Activated T-helper 1 cell treated with anti-CD3 and anti-CD28 coated beads, Interleukin-2, amount 50 U/mL, for 16 hours (primary cell): Measurements from ENCODE around the gene SDCCAG8.

ENCODE experiments used
- DNase-seq, 2 donors: peaks; one replicate each; pipeline ENCODE4 v3.0.0-alpha.2; 2020; ENCODE audit warnings: low read depth in 1 of 2, low spot score in 1 of 2

Gene SDCCAG8

GRCh38 chr1:243388276-243388675, 132.4 kb downstream of the SDCCAG8 start:
- DNase-seq = no peak

DNA sequence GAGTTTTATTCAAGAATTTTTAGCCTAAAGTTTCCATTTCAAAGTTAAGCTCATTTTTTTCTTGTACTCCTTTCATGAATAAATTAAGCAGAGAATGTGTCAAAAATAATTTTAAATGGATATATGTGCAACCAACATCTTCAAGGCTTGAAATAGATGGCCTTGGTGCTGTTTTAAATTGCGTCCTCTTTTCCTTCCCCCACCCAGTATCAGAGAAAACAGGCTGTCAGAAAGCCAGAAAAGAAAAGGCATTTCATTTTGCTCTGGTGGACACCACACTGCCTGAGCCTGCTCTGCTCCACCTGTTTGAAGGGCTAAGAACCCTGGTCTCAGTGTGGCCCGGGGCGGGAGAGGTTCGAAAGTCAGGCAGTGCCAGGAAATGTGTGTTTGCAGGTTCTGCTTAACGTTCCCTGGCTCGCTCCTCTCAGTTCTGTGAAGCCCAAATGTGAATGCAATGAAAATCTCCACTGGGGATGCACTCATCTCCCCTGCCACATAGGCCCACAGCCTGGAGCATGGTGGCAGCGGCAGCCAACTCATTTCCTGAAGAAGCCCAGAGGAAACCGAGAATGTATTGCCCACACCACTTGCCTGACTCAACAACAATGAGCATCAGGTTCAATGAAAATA, 134.4 kb downstream of the SDCCAG8 start:
- no peak for DNase-seq

- DNase-seq = no peak
Observed at GRCh38 chr1:243391355-243391754, 135.5 kb downstream of the SDCCAG8 start.

DNA sequence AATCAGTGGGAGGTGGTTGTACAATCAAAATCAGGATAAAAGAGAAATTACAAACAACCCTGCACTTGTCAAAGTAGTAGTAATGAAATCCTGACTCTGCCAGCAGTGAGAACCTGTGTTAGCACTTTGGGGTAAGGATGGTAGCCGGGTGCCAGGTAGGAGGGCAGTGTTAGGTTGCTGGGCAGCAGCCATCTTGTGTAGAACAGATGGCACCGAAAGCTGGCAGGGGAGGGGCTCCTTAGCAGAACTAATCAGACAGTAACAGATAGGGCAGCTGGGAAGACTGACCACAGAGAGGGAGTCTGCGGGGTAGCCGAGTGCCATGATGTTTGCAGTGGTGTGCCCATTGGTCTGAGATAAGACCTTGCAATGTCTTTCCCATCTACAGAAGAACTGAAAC, 137.3 kb downstream of the SDCCAG8 start:
- no peak for DNase-seq

DNA sequence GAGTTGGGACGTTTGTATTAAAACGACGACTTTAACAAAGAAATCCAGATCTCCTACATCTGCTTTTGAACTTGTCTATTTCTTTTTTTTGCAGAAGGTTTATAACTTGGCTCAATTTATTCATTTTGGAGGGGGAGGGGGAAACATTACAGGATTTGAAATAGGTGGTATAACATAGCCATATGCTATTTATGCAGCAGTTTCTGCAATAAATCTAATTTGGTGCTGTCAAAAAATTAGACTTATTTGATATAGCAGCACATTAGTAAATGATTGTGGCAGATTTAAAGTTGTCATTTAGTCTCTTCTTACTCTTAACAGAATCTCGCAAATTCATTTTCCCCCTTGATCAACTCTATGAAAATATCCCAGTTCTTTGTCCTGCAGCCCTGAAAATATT, 138.2 kb downstream of the SDCCAG8 start:
- no peak for DNase-seq

- no peak for DNase-seq
Observed at GRCh38 chr1:243394601-243395464, 139.0 kb downstream of the SDCCAG8 start.

- no peak for DNase-seq
Observed at GRCh38 chr1:243396424-243396823, 140.6 kb downstream of the SDCCAG8 start.

DNA sequence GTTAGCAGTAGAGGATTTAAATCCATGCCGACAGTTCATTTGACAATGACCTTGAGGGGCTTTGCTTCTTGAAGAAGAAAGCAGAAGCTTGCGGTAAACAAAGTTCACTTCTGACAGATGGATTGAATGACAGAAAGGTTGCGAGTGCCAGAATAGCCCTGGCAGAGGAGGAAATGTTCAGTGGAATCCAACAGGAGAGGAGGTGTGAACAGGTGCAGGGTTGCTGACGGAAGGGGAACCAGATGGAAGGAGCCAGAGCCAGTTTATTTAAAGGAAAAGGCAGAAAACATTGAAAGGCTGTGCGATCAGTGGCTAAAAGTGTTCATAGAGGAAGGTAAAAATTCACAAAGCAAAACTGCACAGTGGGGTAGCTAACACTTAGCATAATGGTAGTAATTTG, 141.0 kb downstream of the SDCCAG8 start:
- DNase-seq = no peak

- DNase-seq = no peak
Observed at GRCh38 chr1:243397613-243398321, 141.9 kb downstream of the SDCCAG8 start.

DNA sequence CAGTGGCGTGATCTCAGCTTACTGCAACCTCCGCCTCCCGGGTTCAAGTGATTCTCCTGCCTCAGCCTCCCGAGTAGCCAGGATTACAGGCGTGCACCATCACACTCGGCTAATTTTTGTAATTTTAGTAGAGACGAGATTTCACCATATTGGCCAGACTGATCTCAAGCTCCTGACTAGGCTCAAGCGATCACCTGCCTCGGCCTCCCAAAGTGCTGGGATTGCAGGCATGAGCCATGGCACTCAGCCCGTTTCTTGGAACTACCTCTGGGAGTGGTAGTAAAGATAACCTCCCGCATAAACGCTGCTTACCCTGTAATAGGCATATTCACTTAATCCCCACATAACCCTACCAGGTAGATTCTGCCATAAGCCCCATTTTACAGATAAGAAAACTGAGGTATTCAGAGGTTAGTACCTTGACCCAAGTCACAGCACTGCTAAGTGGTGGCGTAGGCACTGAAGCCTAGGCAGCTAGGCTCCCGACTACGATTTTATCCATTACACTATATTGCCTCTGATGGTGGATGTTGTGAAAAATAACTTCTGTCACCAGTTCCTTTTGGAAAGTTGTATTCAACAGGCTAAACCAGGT, 143.8 kb downstream of the SDCCAG8 start:
- no peak for DNase-seq

DNA sequence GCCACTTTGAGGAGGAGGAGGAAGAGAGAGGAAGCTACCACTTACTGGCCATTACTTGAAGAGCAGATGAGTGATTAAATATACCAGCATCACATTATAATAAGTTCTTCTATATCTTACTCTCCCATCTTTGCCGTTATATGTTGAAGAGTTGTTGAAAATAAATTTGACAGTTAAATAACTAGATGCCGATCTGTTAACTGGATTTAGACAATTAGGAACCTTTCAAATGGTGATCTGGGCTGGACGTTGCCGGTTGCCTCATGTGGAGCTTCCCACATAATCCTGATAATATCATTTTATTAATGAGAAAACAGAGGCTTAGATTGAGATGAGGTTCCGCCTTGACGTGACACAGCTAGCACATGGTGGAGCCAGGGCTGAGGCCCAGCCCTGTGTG, 147.0 kb downstream of the SDCCAG8 start:
- DNase-seq = no peak

- DNase-seq = no peak
Observed at GRCh38 chr1:243406424-243406823, 150.6 kb downstream of the SDCCAG8 start.

- DNase-seq = no peak
Observed at GRCh38 chr1:243407284-243408018, 151.6 kb downstream of the SDCCAG8 start.

GRCh38 chr1:243408479-243408878, 152.6 kb downstream of the SDCCAG8 start:
- DNase-seq = no peak

DNA sequence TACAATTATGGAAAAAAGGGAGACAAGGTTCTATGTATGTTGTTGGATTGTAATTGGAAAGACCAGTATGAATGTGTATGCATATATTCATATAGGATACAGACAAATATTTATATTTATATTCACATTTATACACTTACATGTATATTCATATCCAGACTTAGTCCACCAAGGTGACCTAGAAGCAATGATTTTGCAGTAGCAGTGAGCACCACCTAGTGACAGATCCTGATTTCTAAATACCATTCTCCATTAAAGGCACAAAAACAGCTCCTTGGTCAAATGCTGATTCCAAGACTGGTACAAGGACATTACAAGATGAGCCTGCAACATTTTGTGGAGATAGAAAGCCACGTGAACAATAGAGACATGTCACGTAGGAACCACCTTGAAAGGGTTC, 153.4 kb downstream of the SDCCAG8 start:
- no peak for DNase-seq

DNA sequence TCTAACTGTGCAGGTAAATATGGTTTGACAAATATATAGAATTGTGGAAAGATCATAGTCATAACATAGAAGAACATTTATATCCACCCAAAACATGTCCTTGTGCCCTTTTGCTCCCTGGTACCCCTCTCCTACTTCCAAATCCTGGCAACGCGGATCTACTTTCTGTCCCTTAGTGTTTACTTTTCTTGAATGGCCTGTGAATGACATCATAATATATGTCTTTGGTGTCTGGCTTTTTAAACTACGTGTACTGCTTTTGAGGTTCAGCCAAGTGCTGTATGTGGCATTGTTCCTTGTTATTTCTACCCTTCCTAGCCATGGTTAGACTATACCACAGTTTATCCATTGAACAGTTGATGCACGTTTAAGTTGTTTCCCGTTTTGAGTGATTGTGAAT, 155.6 kb downstream of the SDCCAG8 start:
- no peak for DNase-seq

- no peak for DNase-seq
Observed at GRCh38 chr1:243413431-243414151, 157.8 kb downstream of the SDCCAG8 start.

DNA sequence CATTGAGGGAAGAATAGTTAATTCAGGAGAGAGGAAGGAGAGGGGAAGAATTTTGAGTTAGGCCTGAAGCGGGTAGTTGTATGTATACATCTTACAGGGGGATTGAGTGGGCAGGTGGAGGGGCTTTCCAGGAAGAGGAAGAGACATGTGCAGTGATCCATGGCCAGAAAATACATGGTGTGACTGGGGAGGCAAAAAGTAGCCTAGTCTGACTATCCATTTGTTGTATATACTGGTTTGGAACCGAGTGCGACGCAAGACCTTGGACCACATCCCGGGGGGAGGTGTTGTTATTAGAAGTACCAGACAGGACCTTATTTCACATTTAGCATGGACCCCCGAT, 158.3 kb downstream of the SDCCAG8 start:
- DNase-seq = no peak

- DNase-seq = no peak
Observed at GRCh38 chr1:243415663-243416408, 160.0 kb downstream of the SDCCAG8 start.

- no peak for DNase-seq
Observed at GRCh38 chr1:243416495-243416894, 160.7 kb downstream of the SDCCAG8 start.
